HG03095 (cell line): Measurements from ENCODE around the gene RASSF6.
A peak's percentile ranks its signal among the peaks of the same experiment; 100 is the strongest.
"Not testable (repeated sequence)": the region's sequence is repeated elsewhere in the genome, so short reads cannot be mapped to it uniquely, and the experiment has no call there.

Experiments used
- ATAC-seq: cut with Tn5 transposase; IDR thresholded peaks from one replicate; pipeline ENCODE4 v1.9.1; 2021; ENCODE audit warnings: moderate library complexity; ENCODE audit not compliant: unreplicated experiment

RASSF6 gene

GRCh38 chr4:73585345-73585744 lies 34.9 kb downstream of the RASSF6 start:
- ATAC-seq = no peak

- ATAC-seq = no peak
These were observed 36.6 kb downstream of the RASSF6 start for GRCh38 chr4:73583666-73584065.

GRCh38 chr4:73577371-73577770 lies 42.9 kb downstream of the RASSF6 start:
- ATAC-seq = no peak

GRCh38 chr4:73576381-73576780 lies 43.9 kb downstream of the RASSF6 start:
- ATAC-seq = no peak

- ATAC-seq = no peak
These were observed 44.6 kb downstream of the RASSF6 start for GRCh38 chr4:73575660-73576059.

GRCh38 chr4:73573794-73574528 lies 46.3 kb downstream of the RASSF6 start:
- ATAC-seq = peak; percentile 74

GRCh38 chr4:73550865-73551264 lies 69.4 kb downstream of the RASSF6 start:
- ATAC-seq = not testable (repeated sequence)

- ATAC-seq = no peak
These were observed 75.6 kb downstream of the RASSF6 start for GRCh38 chr4:73544620-73545019.

- ATAC-seq = no peak
These were observed 79.0 kb downstream of the RASSF6 start for GRCh38 chr4:73541251-73541650.

- no peak for ATAC-seq
These were observed 79.4 kb downstream of the RASSF6 start for GRCh38 chr4:73540826-73541225.

- no peak for ATAC-seq
These were observed 80.8 kb downstream of the RASSF6 start for GRCh38 chr4:73539386-73539785.

- ATAC-seq = no peak
These were observed 82.1 kb downstream of the RASSF6 start for GRCh38 chr4:73538162-73538561.

GRCh38 chr4:73533515-73534422 lies 86.5 kb downstream of the RASSF6 start:
- no peak for ATAC-seq

GRCh38 chr4:73528171-73528570 lies 92.1 kb downstream of the RASSF6 start:
- no peak for ATAC-seq

GRCh38 chr4:73527196-73527595 lies 93.0 kb downstream of the RASSF6 start:
- ATAC-seq = peak; percentile 62

- ATAC-seq = no peak
These were observed 94.6 kb downstream of the RASSF6 start for GRCh38 chr4:73525611-73526010.

GRCh38 chr4:73523126-73523525 lies 97.1 kb downstream of the RASSF6 start:
- ATAC-seq = no peak
